HEK293T (cell line): ENCODE data around the gene SLC7A6.

Experiments
- BHLHE40 ChIP-seq: fragments of 450-650 bp; IDR thresholded peaks from 2 replicates; pipeline ENCODE4 v1.6.1; 2016; ENCODE audit warnings: mild to moderate bottlenecking, moderate library complexity, borderline replicate concordance
- ELF4 ChIP-seq: fragments of 450-650 bp; IDR thresholded peaks from 2 replicates; pipeline ENCODE4 v1.6.1; 2017; ENCODE audit warnings: antibody characterized with exemption
- FOXA1 ChIP-seq: fragments of 450-650 bp; IDR thresholded peaks from 2 replicates; pipeline ENCODE4 v1.6.1; 2016; ENCODE audit warnings: mild to moderate bottlenecking
- FOXK2 ChIP-seq: fragments of 450-650 bp; IDR thresholded peaks from 2 replicates; pipeline ENCODE4 v1.6.1; 2016; ENCODE audit warnings: mild to moderate bottlenecking
- FOXM1 ChIP-seq: fragments of 450-650 bp; IDR thresholded peaks from 2 replicates; pipeline ENCODE4 v1.6.1; 2017; ENCODE audit warnings: mild to moderate bottlenecking, borderline replicate concordance
- HDGF ChIP-seq: fragments of 450-650 bp; IDR thresholded peaks from 2 replicates; pipeline ENCODE4 v1.6.1; 2017; ENCODE audit warnings: antibody characterized with exemption, borderline replicate concordance
- L3MBTL2 ChIP-seq: fragments of 450-650 bp; conservative IDR thresholded peaks from 2 replicates; pipeline ENCODE4 v1.6.1; 2016; ENCODE audit warnings: mild to moderate bottlenecking
- LEF1 ChIP-seq: fragments of 450-650 bp; IDR thresholded peaks from 2 replicates; pipeline ENCODE4 v1.6.1; 2017; ENCODE audit warnings: mild to moderate bottlenecking, borderline replicate concordance
- NFRKB ChIP-seq: fragments of 450-650 bp; IDR thresholded peaks from 2 replicates; pipeline ENCODE4 v1.6.1; 2016; ENCODE audit warnings: mild to moderate bottlenecking, moderate library complexity
- SP1 ChIP-seq: fragments of 450-650 bp; IDR thresholded peaks from 2 replicates; pipeline ENCODE4 v1.6.1; 2017
- SUZ12 ChIP-seq: fragments of 450-650 bp; IDR thresholded peaks from 2 replicates; pipeline ENCODE4 v1.6.1; 2016; ENCODE audit warnings: mild to moderate bottlenecking
- TARDBP ChIP-seq: fragments of 450-650 bp; IDR thresholded peaks from 2 replicates; pipeline ENCODE4 v1.6.1; 2016
- ZNF384 ChIP-seq: fragments of 450-650 bp; IDR thresholded peaks from 2 replicates; pipeline ENCODE4 v1.6.1; 2016
- TF ChIP-seq, protein P1 (sequence below): fragments of 450-650 bp; IDR thresholded peaks from 2 replicates; pipeline ENCODE4 v1.6.1; 2016

DNA sequence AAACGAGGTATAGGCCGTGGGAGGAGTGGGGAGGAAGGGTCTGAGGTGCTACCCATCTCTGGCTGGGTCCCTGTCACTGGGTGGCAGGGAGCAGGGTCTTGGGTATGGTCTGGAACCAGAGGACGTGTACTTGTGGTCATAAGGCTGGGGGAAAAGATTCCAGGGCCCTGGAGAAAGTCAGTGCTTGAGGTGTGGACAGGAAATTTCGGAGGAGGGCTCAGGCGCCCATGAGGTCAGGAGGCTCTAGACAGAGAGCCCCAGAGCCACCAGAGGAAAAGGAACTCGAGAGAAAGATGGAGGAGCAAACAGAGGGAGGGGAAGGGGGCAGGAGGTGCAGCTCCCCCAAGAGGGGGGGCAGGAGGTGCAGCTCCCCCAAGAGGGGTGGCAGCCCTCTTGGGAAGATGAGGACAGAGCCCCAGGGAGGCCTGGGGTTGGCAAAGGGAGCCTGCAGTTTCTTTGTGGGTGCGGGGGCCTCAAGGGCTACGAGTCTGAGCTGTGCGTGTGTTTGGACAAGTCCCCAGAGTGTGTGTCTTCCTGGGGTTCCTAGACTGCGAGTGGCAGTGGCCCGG, 683 bp upstream of the SLC7A6 start:
- TF ChIP-seq LEF1: no peak
- no peak for TF ChIP-seq SP1
- TF ChIP-seq L3MBTL2: no peak
- TF ChIP-seq FOXK2: no peak
- TF ChIP-seq ELF4: no peak
- TF ChIP-seq, protein P1, sequence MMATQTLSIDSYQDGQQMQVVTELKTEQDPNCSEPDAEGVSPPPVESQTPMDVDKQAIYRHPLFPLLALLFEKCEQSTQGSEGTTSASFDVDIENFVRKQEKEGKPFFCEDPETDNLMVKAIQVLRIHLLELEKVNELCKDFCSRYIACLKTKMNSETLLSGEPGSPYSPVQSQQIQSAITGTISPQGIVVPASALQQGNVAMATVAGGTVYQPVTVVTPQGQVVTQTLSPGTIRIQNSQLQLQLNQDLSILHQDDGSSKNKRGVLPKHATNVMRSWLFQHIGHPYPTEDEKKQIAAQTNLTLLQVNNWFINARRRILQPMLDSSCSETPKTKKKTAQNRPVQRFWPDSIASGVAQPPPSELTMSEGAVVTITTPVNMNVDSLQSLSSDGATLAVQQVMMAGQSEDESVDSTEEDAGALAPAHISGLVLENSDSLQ: no peak
- no peak for TF ChIP-seq TARDBP
- no peak for TF ChIP-seq BHLHE40
- TF ChIP-seq FOXA1: no peak
- no peak for TF ChIP-seq ZNF384
- no peak for TF ChIP-seq FOXM1
- TF ChIP-seq NFRKB: no peak
- no peak for TF ChIP-seq HDGF
- TF ChIP-seq SUZ12: no peak
